Upper lobe of left lung (tissue), 6 donors: ENCODE measurements around the gene INTS6. TPM values are rescaled to one million over a fixed set of nuclear protein-coding genes. Genes with fewer than 3 reads are reported as not detected.

ENCODE experiments used
- ATAC-seq, 2 donors: fragments of 200-7000 bp; cut with Tn5 transposase; one replicate each; pipeline ENCODE4 v1.9.1; 2022; ENCODE audit warnings: mild to moderate bottlenecking in 2 of 2, moderate library complexity in 2 of 2; ENCODE audit not compliant: low FRiP score in 2 of 2
- DNase-seq, 2 donors: peaks; one replicate each; pipeline ENCODE4 v3.0.0-alpha.2; 2019 to 2020
- H3K27ac ChIP-seq, 4 donors: fragments of 200-600 bp; sonication (generic); one replicate each; pipeline ENCODE4 v1.5.1; 2016 to 2019
- H3K27me3 ChIP-seq, 4 donors: fragments of 200-600 bp; sonication (generic); one replicate each; pipeline ENCODE4 v1.5.1; 2017 to 2019
- H3K36me3 ChIP-seq, 4 donors: fragments of 200-600 bp; sonication (generic); one replicate each; pipeline ENCODE4 v1.5.1; 2016 to 2019
- H3K4me1 ChIP-seq, 4 donors: fragments of 200-600 bp; sonication (generic); one replicate each; pipeline ENCODE4 v1.5.1; 2018 to 2019
- H3K4me3 ChIP-seq, 4 donors: fragments of 200-600 bp; sonication (generic); one replicate each; pipeline ENCODE4 v1.5.1; 2017 to 2019; ENCODE audit warnings: mild to moderate bottlenecking in 2 of 4, moderate library complexity in 1 of 4
- H3K9me3 ChIP-seq, 4 donors: fragments of 200-600 bp; sonication (generic); one replicate each; pipeline ENCODE4 v1.5.1; 2018 to 2019
- CTCF ChIP-seq, 6 experiments: fragments of 450-650 bp in 4 of 6; fragments of 200-600 bp in 2 of 6; sonication (generic) in 2 of 6; IDR thresholded peaks; one replicate each; pipeline ENCODE4 v1.5.1; 2016 to 2019; ENCODE audit warnings: antibody characterized with exemption in 6 of 6
- EP300 ChIP-seq, 4 donors: sonication (generic); formaldehyde crosslinking; IDR thresholded peaks; one replicate each; pipeline ENCODE4 v1.5.1; 2017; ENCODE audit warnings: antibody characterized with exemption in 4 of 4, control low read depth in 2 of 4
- POLR2A ChIP-seq, 4 donors: fragments of 450-650 bp; IDR thresholded peaks; one replicate each; pipeline ENCODE4 v1.5.1; 2016 to 2017; ENCODE audit warnings: antibody characterized with exemption in 4 of 4, mild to moderate bottlenecking in 2 of 4
- POLR2AphosphoS5 ChIP-seq, 2 donors: sonication (generic); formaldehyde crosslinking; IDR thresholded peaks; one replicate each; pipeline ENCODE4 v1.5.1; 2017; ENCODE audit warnings: antibody characterized with exemption in 2 of 2
- WGBS, 2 donors: methylation state at CpG; one replicate each; pipeline ENCODE4 v1.1.5; 2017 to 2018; 5-methylcytosine and 5-hydroxymethylcytosine counted together
- total RNA-seq, 6 donors: library from RNA; depleted of rRNA in 4 of 6; stranded (reverse); fragments of >200 nt in 4 of 6; gene quantifications; one replicate each; pipeline versions ENCODE4 v1.1.0 to v1.2.1, GENCODE V29; 2016 to 2021
- donor health status: DM: no; HTN: no; CAD: no; lungs with moderate emphysema.
- donor health status: DM: no; HTN: yes; CAD: no; lungs with severe emphysema.

Gene INTS6
- total RNA-seq, 6 donors from 2014 or later, result 20.5 to 43.2 (median 24.8) TPM

GRCh38 chr13:51323824-51324511, 128.9 kb downstream of the INTS6 start:
- no peak overlapping the region for H3K27ac ChIP-seq
- no peaks in the 10 kb centered on the region for H3K27me3 ChIP-seq
- no peaks in the 10 kb centered on the region for H3K36me3 ChIP-seq
- DNase-seq (no peak), ATAC-seq (no peak)
- no peaks in the 10 kb centered on the region for H3K9me3 ChIP-seq
- TF ChIP-seq CTCF (IDR thresholded peaks at IDR 0.05) (no peak), POLR2A (IDR thresholded peaks at IDR 0.05) (no peak), POLR2AphosphoS5 (IDR thresholded peaks at IDR 0.05) (no peak), EP300 (IDR thresholded peaks at IDR 0.05) (no peak)
- H3K4me3 ChIP-seq, result no peak overlapping the region
- 87 to 94% methylated on average over 5 of the region's 5 CpGs for WGBS, 2 donors
- no peaks in the 10 kb centered on the region for H3K4me1 ChIP-seq

GRCh38 chr13:51322826-51323225, 130.0 kb downstream of the INTS6 start:
- no peaks in the 10 kb centered on the region for H3K4me1 ChIP-seq
- H3K27ac ChIP-seq, result no peak overlapping the region
- no peak for DNase-seq
- H3K9me3 ChIP-seq, result no peaks in the 10 kb centered on the region
- no peak for ATAC-seq
- no peak overlapping the region for H3K4me3 ChIP-seq
- 80 to 100% methylated on average over 3 of the region's 3 CpGs for WGBS, 2 donors
- no peaks in the 10 kb centered on the region for H3K36me3 ChIP-seq
- no peak for TF ChIP-seq EP300 (IDR thresholded peaks at IDR 0.05)
- TF ChIP-seq CTCF (IDR thresholded peaks at IDR 0.05), result no peak
- no peak for TF ChIP-seq POLR2A (IDR thresholded peaks at IDR 0.05)
- no peak for TF ChIP-seq POLR2AphosphoS5 (IDR thresholded peaks at IDR 0.05)
- H3K27me3 ChIP-seq, result no peaks in the 10 kb centered on the region

GRCh38 chr13:51321836-51322235, 131.0 kb downstream of the INTS6 start:
- no peaks in the 10 kb centered on the region for H3K27me3 ChIP-seq
- ATAC-seq, result no peak
- no peak for TF ChIP-seq CTCF (IDR thresholded peaks at IDR 0.05)
- TF ChIP-seq POLR2AphosphoS5 (IDR thresholded peaks at IDR 0.05), result no peak
- TF ChIP-seq POLR2A (IDR thresholded peaks at IDR 0.05), result no peak
- TF ChIP-seq EP300 (IDR thresholded peaks at IDR 0.05), result no peak

GRCh38 chr13:51318876-51319275, 134.0 kb downstream of the INTS6 start:
- no peak for ATAC-seq
- 76 to 96% methylated on average over 3 of the region's 3 CpGs for WGBS, 2 donors
- no peak for TF ChIP-seq POLR2AphosphoS5 (IDR thresholded peaks at IDR 0.05)
- TF ChIP-seq EP300 (IDR thresholded peaks at IDR 0.05), result no peak
- TF ChIP-seq CTCF (IDR thresholded peaks at IDR 0.05), result no peak
- no peak for TF ChIP-seq POLR2A (IDR thresholded peaks at IDR 0.05)
- H3K27ac ChIP-seq, result no peak overlapping the region
- H3K36me3 ChIP-seq, result no peaks in the 10 kb centered on the region
- H3K9me3 ChIP-seq, result no peaks in the 10 kb centered on the region
- H3K4me3 ChIP-seq, result no peak overlapping the region
- no peaks in the 10 kb centered on the region for H3K27me3 ChIP-seq
- H3K4me1 ChIP-seq, result no peaks in the 10 kb centered on the region
- DNase-seq, result no peak

More at GRCh38 chr13:51321836-51322235, 131.0 kb downstream of the INTS6 start:
- H3K9me3 ChIP-seq, result no peaks in the 10 kb centered on the region
- H3K4me3 ChIP-seq, result no peak overlapping the region
- WGBS, 2 donors, result 66 to 73% methylated on average over 2 of the region's 2 CpGs
- H3K4me1 ChIP-seq, result no peaks in the 10 kb centered on the region
- DNase-seq, result no peak
- H3K36me3 ChIP-seq, result no peaks in the 10 kb centered on the region
- H3K27ac ChIP-seq, result no peak overlapping the region

GRCh38 chr13:51318015-51318414, 134.8 kb downstream of the INTS6 start:
- DNase-seq, result no peak
- no peak for TF ChIP-seq POLR2A (IDR thresholded peaks at IDR 0.05)
- no peak for TF ChIP-seq CTCF (IDR thresholded peaks at IDR 0.05)
- TF ChIP-seq EP300 (IDR thresholded peaks at IDR 0.05), result no peak
- no peak for TF ChIP-seq POLR2AphosphoS5 (IDR thresholded peaks at IDR 0.05)
- no peak for ATAC-seq
- Histone ChIP-seq H3K36me3 (no peaks in the 10 kb centered on the region), H3K4me1 (no peaks in the 10 kb centered on the region), H3K9me3 (no peaks in the 10 kb centered on the region), H3K27me3 (no peaks in the 10 kb centered on the region), H3K27ac (no peak overlapping the region), H3K4me3 (no peak overlapping the region)
- WGBS, 2 donors, result 88 to 96% methylated on average over 2 of the region's 2 CpGs
